HG03196 (cell line): ENCODE measurements around the gene RASEF.
A peak's percentile ranks its signal among the peaks of the same experiment; 100 is the strongest.
"Not testable (repeated sequence)": the region's sequence is repeated elsewhere in the genome, so short reads cannot be mapped to it uniquely, and the experiment has no call there.

Source experiments
- ATAC-seq: cut with Tn5 transposase; IDR thresholded peaks from one replicate; pipeline ENCODE4 v1.9.1; 2021; ENCODE audit not compliant: unreplicated experiment

The RASEF gene

DNA sequence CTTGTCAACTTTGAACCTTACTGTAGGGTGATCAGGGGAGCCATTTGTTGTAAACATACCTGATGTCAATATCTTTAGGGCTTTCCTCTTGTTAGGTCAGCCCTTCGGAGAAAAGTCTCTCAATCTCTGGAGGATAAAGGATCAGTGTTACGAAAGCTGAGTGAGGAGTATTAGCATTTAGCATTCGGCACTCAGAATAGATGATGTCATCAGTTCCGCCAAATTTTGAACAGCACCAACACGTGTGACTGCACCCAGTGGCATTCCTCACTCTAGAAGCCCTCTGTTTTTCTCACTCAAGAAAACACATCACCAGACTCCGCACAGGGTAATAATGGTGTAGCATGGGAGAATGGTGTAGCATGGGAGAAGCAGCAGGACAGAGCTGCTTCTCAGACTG, 87.8 kb downstream of the RASEF start:
- no peak for ATAC-seq

- ATAC-seq = no peak
Measured at GRCh38 chr9:82972446-82972845, 90.5 kb downstream of the RASEF start.

GRCh38 chr9:82970359-82970758, 92.6 kb downstream of the RASEF start:
- ATAC-seq = no peak

DNA sequence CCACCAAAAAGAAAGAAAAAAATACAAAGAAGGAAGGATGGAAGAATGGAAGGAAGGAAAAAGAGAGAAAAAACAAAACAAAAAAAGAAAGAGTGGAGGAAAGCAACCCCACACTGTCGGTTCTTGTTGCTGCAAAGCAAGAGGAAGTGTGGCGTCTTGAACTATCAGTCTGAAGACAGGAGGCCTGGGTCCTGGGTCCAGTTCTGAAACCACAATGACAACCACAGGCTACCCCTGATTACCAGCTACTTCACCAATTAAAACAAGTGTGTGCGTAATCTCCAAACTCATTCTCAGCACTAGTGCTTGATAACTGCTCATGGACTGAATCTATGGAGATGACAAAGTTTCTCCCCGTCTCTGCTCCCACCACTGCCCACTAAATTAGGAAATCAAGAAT, 93.7 kb downstream of the RASEF start:
- ATAC-seq = no peak

- ATAC-seq = no peak
Measured at GRCh38 chr9:82968816-82969215, 94.1 kb downstream of the RASEF start.

DNA sequence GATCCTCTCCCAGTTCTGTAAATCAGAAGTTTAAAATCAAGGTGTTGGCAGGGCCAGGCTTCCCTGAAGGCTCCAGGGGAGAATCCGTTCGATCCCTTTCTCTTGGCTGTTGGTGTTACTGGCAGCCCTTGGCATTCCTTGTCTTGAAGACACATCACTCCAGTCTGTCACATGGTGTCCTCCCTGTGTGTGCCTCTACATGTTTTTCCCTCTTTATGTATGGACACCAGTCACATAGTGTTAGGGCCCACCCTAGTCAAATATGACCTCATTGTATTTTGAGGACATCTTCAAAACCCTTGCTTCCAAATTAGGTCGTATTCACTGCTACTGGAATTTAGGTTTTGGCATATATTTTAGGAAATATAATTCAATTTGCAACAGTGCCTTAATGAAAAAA, 94.6 kb downstream of the RASEF start:
- ATAC-seq = no peak

DNA sequence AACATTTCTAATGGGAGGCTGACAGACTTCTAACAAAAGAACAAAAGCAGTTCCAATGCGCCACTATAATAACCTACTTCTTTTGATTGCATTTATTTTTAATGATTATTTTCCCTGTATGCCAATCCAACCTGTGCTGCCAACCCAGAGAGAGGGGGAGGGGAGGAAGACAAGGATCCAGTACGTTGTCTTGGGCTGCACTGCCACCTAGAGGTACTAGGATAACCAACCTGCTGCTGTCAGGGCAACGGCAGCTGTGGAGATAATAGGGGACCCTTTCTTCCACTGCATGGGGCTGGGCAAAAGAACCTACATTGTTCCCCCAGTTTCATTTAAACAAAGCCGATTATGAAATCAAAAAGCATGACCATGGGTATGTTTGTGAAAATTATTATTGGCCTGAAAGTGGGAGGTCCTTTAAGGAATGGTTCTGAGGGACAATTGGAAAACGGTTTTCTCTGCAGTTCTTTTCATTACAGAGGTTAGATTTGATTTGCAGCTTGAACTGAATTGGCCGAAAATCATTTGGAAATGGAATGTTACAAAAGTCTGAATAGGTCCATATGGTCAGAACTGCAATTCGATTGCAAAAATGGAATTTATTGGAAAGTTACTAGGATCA, 101.3 kb downstream of the RASEF start:
- ATAC-seq = peak; percentile 93

- no peak for ATAC-seq
Measured at GRCh38 chr9:82957529-82958379, 105.2 kb downstream of the RASEF start.

DNA sequence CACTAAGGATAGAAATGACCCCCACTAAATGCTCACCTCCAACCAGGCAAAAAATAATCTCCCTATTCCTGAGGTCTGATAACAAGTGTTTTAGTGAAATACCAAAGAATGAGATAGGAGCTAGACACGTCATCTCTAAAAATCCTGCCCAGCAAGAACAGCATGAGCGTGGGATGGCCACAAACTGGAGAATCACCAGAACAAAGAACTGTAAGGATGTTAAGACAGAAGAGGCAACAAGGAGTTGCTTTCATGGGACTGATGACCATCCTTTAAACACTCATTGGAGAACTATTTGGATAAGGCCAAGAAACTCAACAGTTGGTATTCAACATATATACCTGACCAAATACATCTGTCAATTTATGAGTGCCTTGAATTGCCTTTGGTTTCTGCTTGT, 113.7 kb downstream of the RASEF start:
- no peak for ATAC-seq

- ATAC-seq = no peak
Measured at GRCh38 chr9:82940376-82940775, 122.6 kb downstream of the RASEF start.

DNA sequence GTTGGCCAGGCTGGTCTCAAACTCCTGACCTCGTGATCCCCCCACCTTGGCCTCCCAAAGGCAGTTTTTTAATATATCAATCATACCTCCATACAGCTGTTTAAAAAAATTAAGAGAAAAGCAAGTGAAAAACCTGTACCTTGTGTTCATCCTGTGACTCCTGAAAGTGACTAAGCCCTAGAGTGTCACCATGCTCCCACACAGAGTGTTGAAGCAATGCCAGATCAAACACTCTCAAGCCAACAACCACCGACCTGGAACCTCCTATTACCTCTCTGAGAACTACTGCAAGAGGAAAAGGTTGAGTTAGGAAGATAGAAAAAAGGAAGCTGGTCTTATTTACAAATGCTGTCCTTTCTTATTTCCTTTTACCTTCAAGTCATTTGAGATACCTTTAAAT, 123.5 kb downstream of the RASEF start:
- no peak for ATAC-seq

GRCh38 chr9:82938426-82939218, 124.3 kb downstream of the RASEF start:
- ATAC-seq = no peak

- not testable (repeated sequence) for ATAC-seq
Measured at GRCh38 chr9:82936561-82936960, 126.4 kb downstream of the RASEF start.

DNA sequence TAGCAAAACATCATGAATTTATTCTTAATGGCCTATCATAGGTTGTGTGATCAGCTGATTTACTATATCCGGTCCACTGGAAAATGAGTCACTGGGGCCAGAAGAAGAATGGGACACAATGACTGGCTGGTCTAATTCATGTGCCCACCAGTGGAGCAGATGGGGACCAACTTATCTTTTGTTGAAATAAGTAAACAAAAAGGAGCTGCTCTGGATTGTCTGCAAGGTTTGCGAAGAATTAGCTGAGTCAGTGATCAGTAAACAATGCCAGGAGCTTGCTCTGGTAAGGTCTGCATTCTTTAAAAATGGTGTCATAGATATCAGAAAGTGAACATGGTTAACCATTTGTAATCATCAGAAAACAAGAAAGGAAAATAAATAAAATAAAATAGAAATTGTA, 128.0 kb downstream of the RASEF start:
- no peak for ATAC-seq

GRCh38 chr9:82934025-82934424, 128.9 kb downstream of the RASEF start:
- not testable (repeated sequence) for ATAC-seq

DNA sequence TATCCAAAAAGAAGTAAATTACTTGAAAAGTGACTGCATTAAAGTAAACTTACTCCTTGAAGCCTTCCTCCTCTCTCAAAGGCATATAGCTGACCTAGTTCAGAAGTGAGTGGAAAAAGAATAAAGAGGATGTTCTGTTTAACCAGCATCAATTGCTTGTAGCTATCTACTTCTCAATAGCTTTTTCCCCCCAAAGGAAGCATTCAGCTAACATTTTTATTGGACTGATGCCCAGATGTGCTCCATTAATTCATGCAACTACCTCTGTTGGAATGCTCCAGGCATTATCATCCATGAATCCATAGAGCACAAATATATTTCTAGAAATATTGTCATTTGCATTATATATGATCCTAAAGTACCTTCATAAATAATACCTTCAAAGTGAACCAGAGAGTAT, 132.8 kb downstream of the RASEF start:
- ATAC-seq = no peak
